Effector memory CD8-positive, alpha-beta T cell (primary cell): ENCODE measurements around the gene MAPK1.
A peak's percentile ranks its signal among the peaks of the same experiment; 100 is the strongest.
"Not testable (repeated sequence)": the region's sequence is repeated elsewhere in the genome, so short reads cannot be mapped to it uniquely, and the experiment has no call there.

Experiments used
- ATAC-seq: fragments of 150-1000 bp; cut with Tn5 transposase; replicated peaks from 2 replicates; pipeline ENCODE4 v1.10.0; 2021; ENCODE audit warnings: mild to moderate bottlenecking, moderate library complexity
- DNase-seq, 3 experiments: peaks; one replicate each; pipeline ENCODE4 v3.0.0; 2021
- H3K27ac Mint-ChIP-seq, 2 donors: one replicate each; pipeline ENCODE4 v1.8.0; 2022; ENCODE audit warnings: mild to moderate bottlenecking in 2 of 2, mixed read lengths in 2 of 2, moderate library complexity in 2 of 2
- H3K27me3 Mint-ChIP-seq, 2 donors: one replicate each; pipeline ENCODE4 v1.8.0; 2022; ENCODE audit warnings: mixed read lengths in 2 of 2
- H3K36me3 Mint-ChIP-seq: one replicate; pipeline ENCODE4 v1.8.0; 2022; ENCODE audit warnings: mild to moderate bottlenecking, moderate library complexity, mixed read lengths; ENCODE audit not compliant: insufficient read depth
- H3K4me1 Mint-ChIP-seq, 2 donors: one replicate each; pipeline ENCODE4 v1.8.0; 2022; ENCODE audit warnings: low read depth in 2 of 2, mixed read lengths in 2 of 2
- H3K4me3 Mint-ChIP-seq, 2 donors: one replicate each; pipeline ENCODE4 v1.8.0; 2022; ENCODE audit warnings: mild to moderate bottlenecking in 2 of 2, mixed read lengths in 2 of 2, moderate library complexity in 2 of 2
- H3K9me3 Mint-ChIP-seq, 2 donors: one replicate each; pipeline ENCODE4 v1.8.0; 2022; ENCODE audit warnings: mixed read lengths in 2 of 2

MAPK1 gene

DNA sequence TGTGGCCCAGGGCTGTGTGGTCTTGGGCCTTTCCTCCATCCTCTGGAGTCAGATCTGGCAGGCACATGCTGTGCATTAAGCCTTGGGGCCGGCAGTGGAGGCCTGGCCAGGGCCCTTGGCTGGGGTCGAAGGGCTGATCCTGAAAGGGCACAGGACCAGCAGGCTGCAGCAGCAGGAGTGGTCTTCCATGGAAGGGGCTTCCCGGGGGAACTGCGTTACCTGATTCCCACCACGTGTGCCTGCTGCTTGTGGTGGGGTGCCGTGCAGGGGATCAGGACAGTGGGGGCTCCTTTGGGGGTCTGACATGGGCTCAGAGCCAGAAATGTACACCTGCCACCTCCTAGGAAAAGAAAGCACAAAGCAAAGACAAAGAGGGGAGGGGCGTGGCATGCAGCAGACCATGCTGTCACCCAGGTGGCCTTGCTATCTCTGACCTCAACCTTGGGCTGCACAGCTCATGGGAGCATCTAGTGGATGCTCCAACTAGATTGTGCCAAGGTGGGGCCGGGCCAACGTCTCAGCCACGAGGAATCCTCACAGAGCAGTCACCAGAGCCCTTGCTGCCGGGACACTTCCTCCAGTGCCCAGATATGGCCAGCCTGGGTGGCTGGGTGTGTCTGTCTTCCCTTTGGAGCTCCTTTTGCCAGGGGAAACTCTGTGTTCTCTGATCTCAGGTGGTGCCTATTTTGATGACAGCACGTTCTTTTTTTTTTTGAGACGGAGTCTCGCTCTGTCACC is 113.9 kb downstream of the MAPK1 start:
- Mint-ChIP-seq H3K36me3 (peaks cover 28% of the 10 kb centered on the region), H3K27ac (no peak overlapping the region), H3K4me3 (no peak overlapping the region), H3K4me1 (peaks cover 20% of the 10 kb centered on the region in 2 donors), H3K9me3 (no peaks in the 10 kb centered on the region), H3K27me3 (no peaks in the 10 kb centered on the region)
- DNase-seq (no peak), ATAC-seq (no peak)

- ATAC-seq (no peak), DNase-seq (no peak)
- Mint-ChIP-seq H3K4me1 (peaks cover 13 to 16% of the 10 kb centered on the region in 2 donors), H3K36me3 (peaks cover 23% of the 10 kb centered on the region), H3K4me3 (peak overlapping the region in 1 of 2 donors; percentile 20), H3K9me3 (no peaks in the 10 kb centered on the region), H3K27me3 (no peaks in the 10 kb centered on the region), H3K27ac (peak overlapping the region in 1 of 2 donors; percentile 87)
These were observed 115.2 kb downstream of the MAPK1 start for GRCh38 chr22:21752276-21752675.

GRCh38 chr22:21745948-21746347 is 121.5 kb downstream of the MAPK1 start:
- no peak for ATAC-seq

GRCh38 chr22:21744917-21745316 is 122.5 kb downstream of the MAPK1 start:
- DNase-seq, H3K9me3 Mint-ChIP-seq, H3K36me3 Mint-ChIP-seq, ATAC-seq, H3K27me3 Mint-ChIP-seq, H3K4me1 Mint-ChIP-seq, H3K4me3 Mint-ChIP-seq: not testable (repeated sequence)
- H3K27ac Mint-ChIP-seq: peak overlapping the region in 1 of 2 donors; percentile 38

More at GRCh38 chr22:21745948-21746347, 121.5 kb downstream of the MAPK1 start:
- H3K36me3 Mint-ChIP-seq: no peaks in the 10 kb centered on the region
- H3K4me1 Mint-ChIP-seq: peaks cover 0 to 5% of the 10 kb centered on the region in 2 donors
- no peak overlapping the region for H3K4me3 Mint-ChIP-seq
- DNase-seq: no peak
- no peaks in the 10 kb centered on the region for H3K9me3 Mint-ChIP-seq
- no peaks in the 10 kb centered on the region for H3K27me3 Mint-ChIP-seq
- H3K27ac Mint-ChIP-seq: no peak overlapping the region

GRCh38 chr22:21741790-21742189 is 125.7 kb downstream of the MAPK1 start:
- Mint-ChIP-seq H3K4me3 (no peak overlapping the region), H3K27ac (peak overlapping the region in 1 of 2 donors; percentile 91), H3K27me3 (no peaks in the 10 kb centered on the region), H3K4me1 (peaks cover 0 to 13% of the 10 kb centered on the region in 2 donors), H3K36me3 (peaks cover 3% of the 10 kb centered on the region), H3K9me3 (no peaks in the 10 kb centered on the region)
- ATAC-seq (no peak), DNase-seq (no peak)

- Mint-ChIP-seq H3K4me3 (no peak overlapping the region), H3K27me3 (no peaks in the 10 kb centered on the region), H3K9me3 (no peaks in the 10 kb centered on the region), H3K27ac (peak overlapping the region in 1 of 2 donors; percentile 91), H3K4me1 (peaks cover 0 to 13% of the 10 kb centered on the region in 2 donors), H3K36me3 (peaks cover 5% of the 10 kb centered on the region)
- ATAC-seq (no peak), DNase-seq (no peak)
These were observed 126.4 kb downstream of the MAPK1 start for GRCh38 chr22:21741059-21741458.

DNA sequence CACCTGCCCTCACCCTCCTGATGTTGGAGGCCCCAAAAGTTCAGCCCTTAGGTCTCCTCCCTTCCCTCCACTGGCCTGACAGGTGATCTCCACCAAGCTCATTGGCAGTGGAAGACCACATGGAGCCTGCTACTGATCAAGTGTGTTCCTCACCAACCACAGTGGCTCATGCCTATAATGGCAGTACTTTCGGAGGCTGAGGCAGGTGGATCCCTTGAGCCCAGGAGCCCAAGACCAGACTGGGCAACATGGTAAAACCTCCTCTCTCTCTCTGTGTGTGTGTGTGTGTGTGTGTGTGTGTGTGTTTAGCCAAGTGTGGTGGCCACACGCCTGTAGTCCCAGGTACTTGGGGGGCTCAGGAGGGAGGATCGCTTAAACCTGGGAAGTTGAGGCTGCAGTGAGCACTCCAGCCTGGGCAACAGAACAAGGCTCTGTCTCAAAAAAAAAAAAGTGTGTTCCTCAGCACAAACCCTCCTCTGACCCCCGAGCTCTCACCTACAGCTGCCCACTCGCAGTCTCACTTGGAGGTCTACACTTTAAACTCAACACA is 127.5 kb downstream of the MAPK1 start:
- Mint-ChIP-seq H3K4me1 (peaks cover 3 to 16% of the 10 kb centered on the region in 2 donors), H3K36me3 (peaks cover 5% of the 10 kb centered on the region), H3K27me3 (no peaks in the 10 kb centered on the region), H3K4me3 (no peak overlapping the region), H3K9me3 (no peaks in the 10 kb centered on the region), H3K27ac (peak overlapping the region in 1 of 2 donors; percentile 46)
- DNase-seq (no peak), ATAC-seq (no peak)

DNA sequence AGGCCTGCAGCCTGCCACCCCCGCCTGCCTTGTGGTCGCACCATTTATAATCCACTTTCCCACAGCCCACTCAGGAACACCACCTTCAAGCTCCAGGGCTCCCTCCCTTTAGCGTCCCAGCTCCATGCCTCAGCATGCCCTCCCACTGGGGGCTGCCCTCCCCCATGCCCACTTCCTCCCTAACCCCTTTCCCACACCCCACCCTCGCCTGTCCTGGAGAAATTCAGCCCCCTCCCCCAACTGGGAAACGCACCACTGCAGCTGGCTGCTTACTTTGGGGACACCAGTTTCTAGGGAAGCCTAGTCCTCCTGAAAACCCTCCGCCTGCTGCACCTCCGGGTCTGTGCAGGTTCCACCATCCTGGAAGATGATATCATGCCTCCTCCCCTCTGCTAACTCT is 128.5 kb downstream of the MAPK1 start:
- H3K36me3 Mint-ChIP-seq: peaks cover 5% of the 10 kb centered on the region
- H3K27me3 Mint-ChIP-seq: no peaks in the 10 kb centered on the region
- no peak overlapping the region for H3K4me3 Mint-ChIP-seq
- no peak for DNase-seq
- H3K27ac Mint-ChIP-seq: peak overlapping the region in 1 of 2 donors; percentile 9
- H3K9me3 Mint-ChIP-seq: no peaks in the 10 kb centered on the region
- no peak for ATAC-seq
- H3K4me1 Mint-ChIP-seq: peaks cover 13 to 23% of the 10 kb centered on the region in 2 donors

DNA sequence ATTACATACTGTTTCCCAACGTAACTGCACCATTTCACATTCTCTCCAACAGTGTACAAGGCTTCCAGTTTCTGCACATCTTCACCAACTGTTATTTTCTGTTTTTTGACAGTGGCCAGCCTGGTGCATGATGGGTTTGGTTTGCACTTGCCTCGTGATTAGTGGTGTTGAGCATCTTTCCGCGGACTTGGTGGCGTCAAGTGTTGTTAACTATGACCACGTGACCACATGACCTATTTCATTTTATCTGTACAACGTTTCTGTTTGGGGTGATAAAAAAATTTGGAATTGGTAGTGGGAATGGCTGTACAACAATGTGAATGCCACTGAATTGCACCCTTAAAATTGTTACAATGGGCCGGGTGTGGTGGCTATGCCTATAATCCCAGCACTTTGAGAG is 129.4 kb downstream of the MAPK1 start:
- Mint-ChIP-seq H3K4me1 (peaks cover 22 to 31% of the 10 kb centered on the region in 2 donors), H3K27ac (no peak overlapping the region), H3K36me3 (peaks cover 5% of the 10 kb centered on the region), H3K27me3 (no peaks in the 10 kb centered on the region), H3K4me3 (no peak overlapping the region), H3K9me3 (no peaks in the 10 kb centered on the region)
- DNase-seq (no peak), ATAC-seq (no peak)

DNA sequence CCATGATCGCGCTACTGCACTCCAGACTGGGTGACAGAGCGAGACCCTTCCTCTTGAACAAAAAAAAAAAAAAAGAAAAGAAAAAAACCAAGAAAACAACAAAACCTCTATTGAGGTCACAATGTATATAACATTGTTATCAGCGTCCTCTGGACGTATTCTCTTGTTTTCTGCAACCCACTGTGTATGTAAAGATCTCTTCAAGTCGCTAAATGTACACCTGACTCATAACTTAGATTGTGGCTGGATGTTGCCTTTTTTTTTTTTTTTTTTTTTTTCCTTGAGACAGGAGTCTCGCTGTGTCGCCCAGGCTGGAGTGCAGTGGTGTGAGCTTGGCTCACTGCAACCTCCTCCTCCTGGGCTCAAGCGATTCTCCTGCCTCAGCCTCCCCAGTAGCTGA is 130.5 kb downstream of the MAPK1 start:
- Mint-ChIP-seq H3K4me1 (peaks cover 28 to 31% of the 10 kb centered on the region in 2 donors), H3K27ac (no peak overlapping the region), H3K36me3 (peaks cover 5% of the 10 kb centered on the region), H3K4me3 (peak overlapping the region in 1 of 2 donors; percentile 51), H3K27me3 (no peaks in the 10 kb centered on the region), H3K9me3 (no peaks in the 10 kb centered on the region)
- DNase-seq: no peak
- ATAC-seq: no peak

GRCh38 chr22:21736084-21736642 is 131.3 kb downstream of the MAPK1 start:
- Mint-ChIP-seq H3K9me3 (no peaks in the 10 kb centered on the region), H3K27me3 (no peaks in the 10 kb centered on the region), H3K4me3 (peak overlapping the region; percentile 93), H3K4me1 (peaks cover 31 to 33% of the 10 kb centered on the region in 2 donors), H3K36me3 (peaks cover 5% of the 10 kb centered on the region), H3K27ac (no peak overlapping the region)
- ATAC-seq (peak; percentile 2), DNase-seq (no peak)

DNA sequence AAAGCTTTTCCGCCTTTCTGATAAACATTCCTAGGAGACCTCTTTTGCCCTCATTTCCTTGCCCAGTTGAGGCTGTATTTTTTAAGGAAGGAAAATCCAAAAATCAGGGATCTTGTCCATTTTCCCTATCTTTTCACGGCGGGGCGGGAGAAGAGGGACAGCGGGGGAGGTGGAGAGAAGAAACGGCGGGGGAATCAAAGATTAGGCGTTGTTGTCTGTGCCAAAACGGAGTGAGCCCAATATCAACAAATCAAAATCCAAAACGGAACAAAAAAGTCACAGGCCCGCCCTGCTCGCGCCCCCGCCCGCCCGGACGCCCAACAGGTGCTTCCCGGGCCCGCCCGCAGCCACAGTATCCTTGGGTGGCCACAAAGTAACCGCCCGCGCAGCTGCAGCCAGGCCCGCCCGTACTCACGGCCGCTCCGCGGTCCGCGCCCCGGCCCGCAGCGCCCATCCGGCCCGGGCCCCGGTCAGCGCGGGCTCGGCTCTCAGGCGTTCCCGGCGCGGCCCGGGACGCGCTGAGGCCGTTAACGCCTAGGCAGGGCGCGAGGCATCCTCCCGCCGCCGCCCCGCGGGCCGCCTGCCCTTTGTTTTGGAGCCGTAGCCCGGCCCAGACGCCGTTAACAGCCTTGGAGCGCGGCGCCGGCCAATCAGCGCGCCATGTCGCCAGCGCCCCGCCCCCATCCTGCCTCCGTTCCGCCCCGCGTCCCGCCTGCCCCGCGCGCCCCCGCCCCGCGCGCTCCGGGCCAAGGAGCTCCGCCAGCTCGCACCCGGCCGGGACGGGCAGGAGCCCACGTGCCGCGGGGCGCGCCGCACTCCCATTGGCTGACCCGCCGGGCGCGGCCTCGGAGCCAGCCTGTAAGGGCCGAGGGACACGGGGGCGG is 132.0 kb downstream of the MAPK1 start, which contains the start of gene YPEL1:
Gene YPEL1, minus strand, starts transcription at position 595 of the 884 bp plus-strand sequence. CDS start 25,050 bp downstream, outside the sequence.
- H3K36me3 Mint-ChIP-seq: peaks cover 4% of the 10 kb centered on the region
- H3K9me3 Mint-ChIP-seq: no peaks in the 10 kb centered on the region
- no peaks in the 10 kb centered on the region for H3K27me3 Mint-ChIP-seq
- ATAC-seq: peak; percentile 88
- H3K4me1 Mint-ChIP-seq: peaks cover 36 to 40% of the 10 kb centered on the region in 2 donors
- H3K4me3 Mint-ChIP-seq: peak within 1 kb of the TSS; percentile 93
- H3K27ac Mint-ChIP-seq: peak within 1 kb of the TSS; percentile 88 to 95
- DNase-seq: peak; percentile 94 to 97 (median 96)
